ENCODE data around the gene PAPSS2.

Gene PAPSS2

DNA sequence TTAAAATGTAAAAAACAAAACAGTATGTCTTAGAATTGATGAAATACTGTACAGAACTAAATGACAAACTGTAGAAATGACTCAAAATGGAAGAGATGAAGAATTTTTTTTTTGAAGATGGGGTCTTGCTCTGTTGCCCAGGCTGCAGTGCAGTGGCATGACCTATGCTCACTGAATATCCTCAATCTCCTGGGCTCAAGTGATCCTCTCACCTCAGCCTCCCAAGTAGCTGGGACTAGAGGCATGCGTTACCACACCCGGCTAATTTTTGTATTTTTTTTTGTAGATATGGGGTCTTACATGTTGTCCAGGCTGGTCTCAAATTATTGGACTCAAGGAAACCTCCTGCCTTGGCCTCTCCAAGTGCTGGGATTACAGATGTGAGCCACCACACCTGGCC lies 121.9 kb downstream of the PAPSS2 start:
- Histone ChIP-seq H3K36me3 (peaks cover 15% of the 10 kb centered on the region), H3K9me3 (ENCODE audit: severe bottlenecking) (no peaks in the 10 kb centered on the region), H3K27me3 (ENCODE audit: insufficient read depth, low read depth, severe bottlenecking) (no peaks in the 10 kb centered on the region), H3K27ac (no peak overlapping the region), H3K4me3 (ENCODE audit: low read depth, low read length) (no peak overlapping the region)
- TF ChIP-seq, protein P1, sequence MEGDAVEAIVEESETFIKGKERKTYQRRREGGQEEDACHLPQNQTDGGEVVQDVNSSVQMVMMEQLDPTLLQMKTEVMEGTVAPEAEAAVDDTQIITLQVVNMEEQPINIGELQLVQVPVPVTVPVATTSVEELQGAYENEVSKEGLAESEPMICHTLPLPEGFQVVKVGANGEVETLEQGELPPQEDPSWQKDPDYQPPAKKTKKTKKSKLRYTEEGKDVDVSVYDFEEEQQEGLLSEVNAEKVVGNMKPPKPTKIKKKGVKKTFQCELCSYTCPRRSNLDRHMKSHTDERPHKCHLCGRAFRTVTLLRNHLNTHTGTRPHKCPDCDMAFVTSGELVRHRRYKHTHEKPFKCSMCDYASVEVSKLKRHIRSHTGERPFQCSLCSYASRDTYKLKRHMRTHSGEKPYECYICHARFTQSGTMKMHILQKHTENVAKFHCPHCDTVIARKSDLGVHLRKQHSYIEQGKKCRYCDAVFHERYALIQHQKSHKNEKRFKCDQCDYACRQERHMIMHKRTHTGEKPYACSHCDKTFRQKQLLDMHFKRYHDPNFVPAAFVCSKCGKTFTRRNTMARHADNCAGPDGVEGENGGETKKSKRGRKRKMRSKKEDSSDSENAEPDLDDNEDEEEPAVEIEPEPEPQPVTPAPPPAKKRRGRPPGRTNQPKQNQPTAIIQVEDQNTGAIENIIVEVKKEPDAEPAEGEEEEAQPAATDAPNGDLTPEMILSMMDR (IDR thresholded peaks at IDR 0.05; ENCODE audit: low read depth, low read length), result no peak
- DNase-seq, result no peak

DNA sequence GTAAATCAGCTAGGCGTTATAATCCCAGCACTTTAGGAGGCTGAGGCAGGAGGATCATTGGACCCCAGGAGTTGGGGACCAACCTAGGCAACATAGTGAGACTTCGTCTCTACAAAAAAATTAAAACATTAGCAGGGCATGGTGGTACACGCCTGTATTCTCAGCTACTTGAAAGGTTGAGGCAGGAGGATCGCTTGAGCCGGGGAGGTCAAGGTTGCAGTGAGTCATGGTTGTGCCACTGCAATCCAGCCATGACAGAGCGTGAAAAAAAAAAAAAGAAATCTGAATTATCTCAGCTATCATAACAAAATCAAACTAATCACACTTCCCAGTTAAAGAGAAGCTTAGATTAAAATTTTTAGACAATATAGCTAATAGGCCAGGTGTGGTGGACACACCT lies 123.0 kb downstream of the PAPSS2 start:
- no peaks in the 10 kb centered on the region for H3K27me3 ChIP-seq (ENCODE audit: insufficient read depth, low read depth, severe bottlenecking)
- H3K4me3 ChIP-seq (ENCODE audit: low read depth, low read length), result no peak overlapping the region
- TF ChIP-seq, protein P1 (IDR thresholded peaks at IDR 0.05; ENCODE audit: low read depth, low read length), result no peak
- H3K36me3 ChIP-seq, result peaks cover 13% of the 10 kb centered on the region
- no peak for DNase-seq
- H3K27ac ChIP-seq, result no peak overlapping the region
- no peaks in the 10 kb centered on the region for H3K9me3 ChIP-seq (ENCODE audit: severe bottlenecking)

DNA sequence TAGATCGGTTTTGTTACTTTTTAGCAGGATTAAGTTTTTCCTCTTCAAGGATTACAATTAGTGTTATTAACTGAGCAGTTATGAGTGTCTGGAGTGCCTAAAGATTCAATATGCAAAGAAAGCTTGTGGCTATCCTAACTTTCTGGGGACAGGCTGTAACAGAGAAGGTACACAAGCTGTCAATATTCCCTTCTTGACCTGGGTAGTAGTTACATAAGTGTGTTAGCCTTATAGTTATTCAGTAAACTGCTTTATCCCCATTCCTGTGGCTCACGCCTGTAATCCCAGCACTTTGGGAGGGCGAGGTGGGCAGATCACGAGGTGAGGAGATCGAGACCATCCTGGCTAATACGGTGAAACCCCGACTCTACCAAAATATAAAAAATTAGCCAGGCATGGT lies 126.7 kb downstream of the PAPSS2 start:
- Histone ChIP-seq H3K9me3 (ENCODE audit: severe bottlenecking) (no peaks in the 10 kb centered on the region), H3K36me3 (peaks cover 36% of the 10 kb centered on the region), H3K4me3 (ENCODE audit: low read depth, low read length) (no peak overlapping the region), H3K27ac (no peak overlapping the region), H3K27me3 (ENCODE audit: insufficient read depth, low read depth, severe bottlenecking) (no peaks in the 10 kb centered on the region)
- TF ChIP-seq, protein P1 (IDR thresholded peaks at IDR 0.05; ENCODE audit: low read depth, low read length), result no peak
- no peak for DNase-seq

DNA sequence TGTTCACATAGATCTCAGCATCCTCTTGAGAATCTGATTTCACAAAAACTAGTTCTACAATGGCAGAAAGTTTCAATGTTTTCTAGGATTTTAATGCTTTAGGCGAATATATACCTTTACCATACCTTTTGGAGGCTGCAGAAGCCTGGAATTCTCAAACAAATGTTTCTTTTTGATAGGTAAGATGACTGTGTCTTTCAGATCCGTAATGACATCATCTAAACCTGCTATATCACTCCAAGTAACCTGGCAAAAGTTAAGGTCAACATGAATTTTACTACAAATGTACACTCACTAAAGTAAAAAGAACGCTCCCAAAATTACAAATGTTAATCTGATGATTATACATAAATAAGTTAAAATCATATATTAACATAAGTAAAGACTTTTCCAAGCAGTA lies 130.5 kb downstream of the PAPSS2 start:
- H3K9me3 ChIP-seq (ENCODE audit: severe bottlenecking), result no peaks in the 10 kb centered on the region
- H3K27me3 ChIP-seq (ENCODE audit: insufficient read depth, low read depth, severe bottlenecking), result no peaks in the 10 kb centered on the region
- TF ChIP-seq, protein P1 (IDR thresholded peaks at IDR 0.05; ENCODE audit: low read depth, low read length), result no peak
- H3K27ac ChIP-seq, result no peak overlapping the region
- no peak for DNase-seq
- H3K4me3 ChIP-seq (ENCODE audit: low read depth, low read length), result no peak overlapping the region
- H3K36me3 ChIP-seq, result peaks cover 37% of the 10 kb centered on the region

DNA sequence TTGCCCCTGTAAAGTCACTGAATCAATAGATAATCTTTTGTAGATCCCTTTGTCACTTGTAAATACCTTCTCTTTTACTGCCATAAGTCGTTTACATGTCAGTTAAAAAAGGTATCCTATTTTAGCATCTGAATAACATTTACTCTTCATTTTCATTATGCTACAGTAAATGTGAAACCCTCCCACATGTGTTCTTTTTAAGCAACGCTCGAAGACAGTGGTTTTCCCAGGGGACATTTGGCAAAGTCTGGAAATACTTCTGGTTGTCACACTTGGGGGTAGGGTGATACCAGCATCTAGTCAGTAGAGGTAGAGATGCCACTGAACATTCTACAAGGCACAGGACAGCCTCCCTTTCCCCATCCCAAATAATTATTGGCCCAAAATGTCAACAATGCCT lies 134.6 kb downstream of the PAPSS2 start:
- no peaks in the 10 kb centered on the region for H3K27me3 ChIP-seq (ENCODE audit: insufficient read depth, low read depth, severe bottlenecking)
- H3K27ac ChIP-seq, result no peak overlapping the region
- H3K36me3 ChIP-seq, result peaks cover 36% of the 10 kb centered on the region
- TF ChIP-seq, protein P1 (IDR thresholded peaks at IDR 0.05; ENCODE audit: low read depth, low read length), result no peak
- no peak overlapping the region for H3K4me3 ChIP-seq (ENCODE audit: low read depth, low read length)
- DNase-seq, result no peak
- no peaks in the 10 kb centered on the region for H3K9me3 ChIP-seq (ENCODE audit: severe bottlenecking)

Data from WERI-Rb-1 (cell line).